ENCODE data around the gene GNPTAB. TPM values are rescaled to one million over a fixed set of nuclear protein-coding genes. Genes with fewer than 3 reads are reported as not detected.

GNPTAB gene
- total RNA-seq, 2 donors from 2014 or later: 15.5 to 27.2 TPM

DNA sequence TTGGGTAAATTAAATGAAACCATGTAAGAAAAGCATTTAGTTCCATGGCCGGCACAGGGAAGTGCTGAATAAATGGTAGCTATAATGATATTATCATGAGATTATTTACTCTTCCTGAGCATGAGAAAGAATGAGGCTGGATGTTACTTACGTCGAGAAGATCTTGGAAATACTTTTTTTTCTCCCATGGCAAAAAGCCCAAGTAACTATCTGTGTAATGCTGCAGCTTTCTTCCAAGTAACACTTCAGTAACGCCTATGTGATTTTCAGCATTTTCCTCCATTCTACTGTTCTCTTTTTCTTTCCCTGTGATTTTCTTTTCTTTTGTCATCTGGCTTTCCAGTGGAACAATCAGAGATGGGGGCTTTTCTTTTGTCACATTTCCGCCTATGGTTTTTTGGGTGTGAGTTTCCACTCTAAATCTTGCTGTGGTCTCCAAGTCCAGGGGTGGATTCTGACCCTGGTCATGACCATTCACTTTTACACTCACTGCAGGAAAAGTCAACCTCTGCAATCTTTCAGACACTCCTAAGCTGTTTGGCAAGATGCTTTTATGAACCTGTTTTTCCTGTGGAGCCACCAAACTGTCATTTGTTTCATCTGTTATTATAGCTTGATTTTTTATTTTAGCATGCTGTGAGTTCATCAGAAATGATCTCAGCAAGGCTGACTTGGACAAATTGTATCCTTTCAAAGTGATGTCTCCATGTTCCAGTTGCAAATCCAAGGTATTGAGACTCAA lies 66.5 kb downstream of the GNPTAB start:
- no peaks in the 10 kb centered on the region for H3K36me3 ChIP-seq (replicated peaks in 1 of 2; ENCODE audit: insufficient read depth in 1 of 2, low read depth in 2 of 2)
- intact Hi-C loops (cut with DNase I): no loop called here
- no peaks in the 10 kb centered on the region for H3K9me3 ChIP-seq
- 70 to 72% methylated on average over 5 of the region's 5 CpGs for WGBS, 2 donors
- TF ChIP-seq POLR2A (IDR thresholded peaks at IDR 0.05): no peak
- TF ChIP-seq, protein P1, sequence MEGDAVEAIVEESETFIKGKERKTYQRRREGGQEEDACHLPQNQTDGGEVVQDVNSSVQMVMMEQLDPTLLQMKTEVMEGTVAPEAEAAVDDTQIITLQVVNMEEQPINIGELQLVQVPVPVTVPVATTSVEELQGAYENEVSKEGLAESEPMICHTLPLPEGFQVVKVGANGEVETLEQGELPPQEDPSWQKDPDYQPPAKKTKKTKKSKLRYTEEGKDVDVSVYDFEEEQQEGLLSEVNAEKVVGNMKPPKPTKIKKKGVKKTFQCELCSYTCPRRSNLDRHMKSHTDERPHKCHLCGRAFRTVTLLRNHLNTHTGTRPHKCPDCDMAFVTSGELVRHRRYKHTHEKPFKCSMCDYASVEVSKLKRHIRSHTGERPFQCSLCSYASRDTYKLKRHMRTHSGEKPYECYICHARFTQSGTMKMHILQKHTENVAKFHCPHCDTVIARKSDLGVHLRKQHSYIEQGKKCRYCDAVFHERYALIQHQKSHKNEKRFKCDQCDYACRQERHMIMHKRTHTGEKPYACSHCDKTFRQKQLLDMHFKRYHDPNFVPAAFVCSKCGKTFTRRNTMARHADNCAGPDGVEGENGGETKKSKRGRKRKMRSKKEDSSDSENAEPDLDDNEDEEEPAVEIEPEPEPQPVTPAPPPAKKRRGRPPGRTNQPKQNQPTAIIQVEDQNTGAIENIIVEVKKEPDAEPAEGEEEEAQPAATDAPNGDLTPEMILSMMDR (IDR thresholded peaks at IDR 0.05): no peak
- no peak overlapping the region for H3K27ac ChIP-seq
- no peak for ATAC-seq
- DNase-seq: no peak
- no peak overlapping the region for H3K4me3 ChIP-seq
- no peaks in the 10 kb centered on the region for H3K4me1 ChIP-seq
- H3K27me3 ChIP-seq: no peaks in the 10 kb centered on the region

- DNase-seq: peak in 1 of 4 donors; percentile 26
- no peak overlapping the region for H3K4me3 ChIP-seq
- no peak for ATAC-seq
- no peak overlapping the region for H3K27ac ChIP-seq
- H3K36me3 ChIP-seq (replicated peaks in 1 of 2; ENCODE audit: insufficient read depth in 1 of 2, low read depth in 2 of 2): no peaks in the 10 kb centered on the region
- no peaks in the 10 kb centered on the region for H3K27me3 ChIP-seq
- H3K4me1 ChIP-seq: no peaks in the 10 kb centered on the region
- H3K9me3 ChIP-seq: no peaks in the 10 kb centered on the region
- intact Hi-C loops (cut with DNase I): no loop called here
- whole genome bisulfite sequencing, 2 donors: 65 to 66% methylated on average over 6 of the region's 6 CpGs
- TF ChIP-seq, protein P1 (IDR thresholded peaks at IDR 0.05): no peak
- no peak for TF ChIP-seq POLR2A (IDR thresholded peaks at IDR 0.05)
These were observed 67.4 kb downstream of the GNPTAB start for GRCh38 chr12:101763246-101763931.

DNA sequence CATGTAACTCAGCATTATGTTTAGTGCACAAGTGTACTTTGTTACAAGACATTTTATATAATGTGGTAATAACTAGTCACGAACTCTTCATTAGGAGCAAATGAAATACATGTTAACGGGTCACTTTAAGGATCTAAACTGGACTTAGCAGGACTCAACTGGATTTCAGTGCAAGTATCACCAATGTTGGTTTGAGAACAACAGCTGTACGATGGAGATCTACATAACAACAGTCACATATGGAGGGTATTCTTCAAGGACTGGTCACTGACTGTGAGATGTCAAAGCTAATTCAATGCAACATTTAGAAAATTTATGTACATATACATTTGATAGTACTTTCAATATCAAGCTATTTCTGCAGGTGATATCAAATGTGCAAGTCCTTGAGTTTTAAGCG lies 69.0 kb downstream of the GNPTAB start:
- Histone ChIP-seq H3K9me3 (no peaks in the 10 kb centered on the region), H3K4me3 (no peak overlapping the region), H3K27me3 (no peaks in the 10 kb centered on the region), H3K27ac (no peak overlapping the region), H3K36me3 (replicated peaks in 1 of 2; ENCODE audit: insufficient read depth in 1 of 2, low read depth in 2 of 2) (no peaks in the 10 kb centered on the region), H3K4me1 (no peaks in the 10 kb centered on the region)
- intact Hi-C loops (cut with DNase I): no loop called here
- no peak for TF ChIP-seq POLR2A (IDR thresholded peaks at IDR 0.05)
- TF ChIP-seq, protein P1 (IDR thresholded peaks at IDR 0.05): no peak
- DNase-seq (no peak), ATAC-seq (no peak)
- 92 to 95% methylated on average over 4 of the region's 4 CpGs for WGBS, 2 donors

DNA sequence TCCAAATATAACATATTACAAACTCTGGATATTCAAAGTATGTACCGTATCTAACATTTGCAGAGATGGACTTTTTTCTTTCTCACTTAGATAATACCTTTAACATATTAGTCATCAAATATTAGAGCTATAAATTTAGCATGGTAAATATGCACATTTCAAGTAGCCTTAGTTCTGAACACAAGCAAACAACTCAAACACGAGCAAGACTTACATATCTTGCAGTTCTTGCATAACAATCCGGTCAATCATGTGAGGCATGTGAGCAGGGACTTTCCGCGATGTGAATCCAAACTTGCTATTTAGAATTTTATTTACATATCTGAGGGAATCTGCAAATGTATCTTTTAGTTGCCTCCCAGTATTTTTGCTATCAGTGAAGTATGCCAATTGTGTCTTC lies 69.4 kb downstream of the GNPTAB start:
- peaks cover 0 to 1% of the 10 kb centered on the region in 2 donors for H3K36me3 ChIP-seq (replicated peaks in 1 of 2; ENCODE audit: insufficient read depth in 1 of 2, low read depth in 2 of 2)
- intact Hi-C loops (cut with DNase I): no loop called here
- no peaks in the 10 kb centered on the region for H3K27me3 ChIP-seq
- H3K4me3 ChIP-seq: no peak overlapping the region
- DNase-seq (no peak), ATAC-seq (no peak)
- WGBS, 2 donors: 31 to 47% methylated on average over 5 of the region's 5 CpGs
- TF ChIP-seq POLR2A (IDR thresholded peaks at IDR 0.05): no peak
- TF ChIP-seq, protein P1 (IDR thresholded peaks at IDR 0.05): no peak
- no peaks in the 10 kb centered on the region for H3K4me1 ChIP-seq
- H3K9me3 ChIP-seq: no peaks in the 10 kb centered on the region
- H3K27ac ChIP-seq: no peak overlapping the region
